ENCODE results near the gene MYO10.

Gene MYO10

DNA sequence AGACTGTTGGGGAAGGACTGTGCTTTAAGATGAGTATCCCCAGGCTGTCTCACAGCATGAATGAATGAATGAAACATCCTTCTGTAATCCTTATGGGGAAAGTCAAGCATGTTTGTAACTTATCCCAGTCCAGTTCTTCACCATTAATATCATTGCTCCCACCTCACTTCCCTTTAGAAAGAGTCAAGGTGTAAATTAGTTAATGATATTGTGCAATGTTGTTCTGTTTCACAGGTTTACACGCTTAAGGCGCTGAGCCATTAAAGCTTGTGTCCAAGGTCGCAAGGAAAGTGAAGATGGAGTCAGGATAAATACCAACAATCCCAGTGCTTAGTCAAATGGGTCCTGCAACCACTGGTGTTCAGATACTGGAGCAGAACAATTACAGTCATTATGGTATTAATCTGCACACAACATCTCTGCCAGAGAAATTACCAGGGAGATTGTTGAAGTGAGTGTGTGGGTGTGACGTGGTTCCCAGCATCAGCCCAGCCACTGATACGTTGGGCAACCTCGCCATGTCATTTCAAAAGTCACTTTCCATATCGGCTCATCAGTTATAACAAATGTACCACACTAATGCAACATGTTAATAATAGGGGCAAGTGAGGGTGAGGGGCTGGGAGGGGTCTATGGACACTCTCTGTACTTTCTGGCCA, 1.5 kb upstream of the MYO10 start:
- no peak for DNase-seq

DNA sequence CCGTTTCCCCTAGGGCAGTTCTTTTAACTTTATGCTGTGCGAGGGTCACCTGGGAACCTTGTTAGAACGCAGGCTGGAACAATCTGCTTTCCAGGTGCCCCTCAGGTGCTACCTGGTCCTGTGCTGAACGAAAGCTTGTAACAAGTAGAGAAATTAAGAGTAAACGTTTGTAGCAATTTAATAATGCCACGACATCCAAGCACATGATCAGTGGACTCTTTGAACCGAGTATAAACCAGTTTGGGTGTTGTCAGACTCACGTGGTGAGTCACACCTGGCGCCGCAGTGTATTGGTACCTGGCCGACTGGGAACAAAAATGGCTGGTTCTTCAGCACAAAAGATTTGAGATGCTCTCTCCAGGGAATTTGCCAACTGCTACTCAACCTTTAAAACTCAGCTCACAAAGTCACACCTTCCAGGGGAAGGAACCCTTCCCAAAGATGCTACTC, 926 bp upstream of the MYO10 start:
- DNase-seq, result no peak

DNA sequence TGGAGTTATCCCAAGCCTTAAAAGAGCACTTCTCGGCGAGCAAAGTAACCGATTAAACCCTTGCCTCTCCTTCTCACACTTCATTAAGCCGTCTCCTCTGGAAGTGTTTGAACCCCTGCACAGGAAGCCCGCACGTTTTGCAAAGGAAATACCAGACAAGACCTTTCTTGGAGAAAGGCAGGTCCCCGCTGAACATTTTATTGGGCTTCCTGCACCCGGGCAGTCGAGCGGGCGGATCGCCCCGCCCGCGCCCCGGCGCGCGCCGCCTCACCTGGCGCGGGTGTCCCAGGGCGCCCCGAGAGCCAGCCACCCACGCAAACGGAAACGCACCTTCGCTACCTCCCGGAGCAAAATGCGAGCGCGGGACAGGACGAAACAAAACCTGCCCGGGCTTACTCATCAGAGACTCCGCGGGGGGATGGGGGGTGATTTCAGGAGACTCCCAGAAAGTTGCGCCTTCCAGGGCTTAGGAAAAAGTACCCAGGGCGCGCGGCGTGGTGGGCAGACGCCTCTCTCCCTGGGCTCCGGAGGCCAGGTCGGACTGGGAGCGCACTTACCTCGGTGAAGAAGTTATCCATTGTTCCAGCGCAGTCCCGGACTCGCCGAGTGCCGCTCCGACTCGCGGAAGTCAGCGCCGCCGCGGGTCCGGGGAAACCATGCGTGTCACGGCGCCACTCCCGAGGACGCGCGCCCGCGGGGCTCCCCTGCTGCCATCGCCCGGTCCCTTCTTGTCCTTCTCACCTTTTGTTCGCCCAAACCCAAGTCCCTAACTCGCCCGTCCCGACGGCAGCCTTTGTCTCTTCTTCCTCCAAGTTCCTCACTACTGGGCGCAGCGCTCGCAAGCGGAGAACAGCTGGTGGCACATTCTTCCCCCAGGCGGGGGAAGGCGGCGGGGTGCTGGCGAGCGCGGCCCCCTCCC, 598 bp downstream of the MYO10 start:
- DNase-seq, result peak; percentile 64

DNA sequence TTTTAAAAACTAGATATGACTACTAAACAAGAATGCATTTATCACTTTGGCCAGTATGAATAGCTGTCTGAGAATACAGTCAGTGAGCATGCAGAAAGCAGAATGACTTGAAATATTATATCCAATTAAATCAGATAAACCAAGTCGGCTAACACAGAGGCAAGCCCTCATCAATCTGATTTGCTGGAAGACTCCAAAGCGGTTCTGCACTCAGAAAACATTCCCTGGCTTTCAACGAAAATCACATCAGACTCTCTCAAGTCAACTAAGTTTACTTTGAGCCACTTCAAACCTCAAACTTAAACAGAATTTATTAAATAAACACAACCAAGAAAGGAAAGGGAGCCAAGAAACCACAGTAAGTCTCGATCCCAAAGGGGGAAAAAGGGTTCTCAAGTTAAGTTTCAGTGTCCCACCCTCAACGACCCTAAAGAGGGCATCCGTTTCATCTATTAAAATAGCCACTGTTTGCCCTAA, 1.4 kb downstream of the MYO10 start:
- DNase-seq, result no peak

DNA sequence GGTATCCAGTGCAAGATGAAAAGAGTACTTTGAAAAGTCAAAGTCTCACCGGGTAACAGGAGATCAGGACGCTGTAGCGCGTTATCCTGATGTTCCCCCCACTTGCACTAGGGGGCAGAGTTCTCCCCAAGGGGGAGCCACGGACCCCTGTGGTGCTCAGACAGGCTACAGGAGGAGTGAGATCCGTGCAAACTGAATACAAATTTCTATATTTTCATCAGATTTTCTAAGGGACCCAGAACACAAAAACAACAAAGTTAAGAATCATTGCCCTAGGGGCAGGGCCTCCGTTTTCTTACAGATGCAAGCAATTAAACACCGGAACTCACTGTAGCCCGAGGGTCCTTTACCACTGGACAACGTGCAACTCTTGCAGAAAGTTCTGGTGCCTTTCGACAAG, 2.0 kb downstream of the MYO10 start:
- peak; percentile 75 for DNase-seq

DNA sequence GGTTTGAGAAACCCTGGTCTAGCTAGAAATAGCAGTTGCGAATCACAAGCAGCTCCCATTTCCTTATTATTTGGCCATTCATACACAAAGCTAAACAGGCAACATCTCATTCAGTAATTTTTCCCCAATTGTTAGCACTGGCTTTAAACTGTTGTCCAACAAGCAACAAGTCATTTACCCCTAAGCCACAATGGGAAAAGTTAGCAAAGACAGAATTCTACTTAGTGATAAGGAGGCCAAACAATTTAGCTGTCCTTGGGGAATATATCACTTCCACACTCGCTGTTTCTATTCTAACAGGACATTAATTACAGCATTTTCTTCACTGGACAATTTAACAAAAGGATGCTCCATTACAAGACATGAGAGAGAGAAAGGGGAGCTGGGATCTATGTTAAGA, 2.8 kb downstream of the MYO10 start:
- DNase-seq, result no peak

DNA sequence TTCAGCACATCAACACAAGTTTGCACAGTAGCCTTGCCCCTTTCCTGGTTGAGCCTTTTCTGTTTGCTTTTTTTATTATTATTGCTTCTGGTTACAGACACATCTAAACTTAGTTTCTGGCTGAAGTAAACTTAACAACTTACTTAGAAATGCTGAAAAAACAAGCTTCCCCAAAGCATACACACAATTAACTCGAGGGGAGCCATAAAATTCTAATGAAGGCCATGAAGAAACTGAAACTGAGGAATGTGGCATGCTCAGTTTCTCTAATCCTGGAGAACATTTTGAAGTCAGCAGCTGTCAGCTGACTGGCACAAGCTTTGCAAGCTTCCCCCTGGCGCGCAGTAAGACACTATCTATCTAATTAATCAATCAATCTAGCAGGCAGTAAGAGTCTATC, 3.7 kb downstream of the MYO10 start:
- DNase-seq, result no peak

DNA sequence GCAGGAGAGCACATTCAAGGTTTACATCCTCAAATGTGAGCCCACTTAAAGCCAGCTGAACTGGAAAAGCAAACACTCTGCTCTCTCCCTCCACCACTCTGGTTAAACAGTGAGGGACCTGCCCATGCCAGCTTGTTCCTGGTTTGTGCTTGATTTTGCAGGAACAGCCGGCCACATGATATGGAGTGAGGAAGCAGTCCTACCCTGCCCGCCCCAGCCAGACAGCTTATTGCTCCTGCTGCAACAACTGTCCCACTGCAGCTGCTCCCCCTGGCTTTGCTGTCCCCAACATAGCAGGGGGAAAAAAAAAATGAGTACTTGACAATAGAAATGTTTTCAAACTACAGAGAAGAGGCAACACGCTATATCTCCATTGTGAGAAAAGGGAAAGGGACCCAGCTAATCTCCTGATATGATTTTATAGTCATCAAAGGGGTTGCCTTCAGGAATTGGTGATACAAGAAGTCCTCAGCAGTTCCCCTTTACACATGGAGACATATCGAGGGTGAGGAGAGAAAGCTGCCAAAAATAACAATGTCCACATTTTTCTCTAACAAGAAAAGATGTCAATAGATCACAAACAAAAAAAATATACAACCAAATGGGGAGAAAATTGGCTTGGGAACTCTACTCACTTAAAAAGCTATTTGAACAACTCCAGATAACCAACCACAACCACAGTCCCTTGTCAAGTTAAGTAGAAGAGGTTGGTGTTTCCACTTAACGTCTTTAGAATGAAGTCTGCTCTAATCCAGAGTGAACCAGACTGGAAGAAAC, 4.6 kb downstream of the MYO10 start:
- DNase-seq, result peak; percentile 92

DNA sequence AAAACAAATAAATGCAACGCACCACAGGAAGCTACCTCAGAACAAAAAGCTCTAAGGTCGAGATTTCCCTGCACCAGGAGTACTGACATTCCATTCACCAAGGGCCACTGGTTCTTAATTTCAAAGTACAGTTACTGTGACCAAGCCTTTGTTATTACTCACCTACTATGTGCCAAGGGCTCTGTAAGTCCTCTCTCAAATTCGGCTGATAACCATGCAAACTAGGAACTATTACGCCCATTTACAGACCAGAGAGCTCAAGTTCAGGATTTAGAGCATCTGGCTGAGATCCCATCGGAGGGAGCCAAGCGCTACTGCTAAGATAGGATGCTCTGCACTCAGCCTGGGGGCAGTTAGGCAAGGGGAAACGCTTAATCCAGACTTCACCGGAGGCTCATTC, 5.6 kb downstream of the MYO10 start:
- no peak for DNase-seq

DNA sequence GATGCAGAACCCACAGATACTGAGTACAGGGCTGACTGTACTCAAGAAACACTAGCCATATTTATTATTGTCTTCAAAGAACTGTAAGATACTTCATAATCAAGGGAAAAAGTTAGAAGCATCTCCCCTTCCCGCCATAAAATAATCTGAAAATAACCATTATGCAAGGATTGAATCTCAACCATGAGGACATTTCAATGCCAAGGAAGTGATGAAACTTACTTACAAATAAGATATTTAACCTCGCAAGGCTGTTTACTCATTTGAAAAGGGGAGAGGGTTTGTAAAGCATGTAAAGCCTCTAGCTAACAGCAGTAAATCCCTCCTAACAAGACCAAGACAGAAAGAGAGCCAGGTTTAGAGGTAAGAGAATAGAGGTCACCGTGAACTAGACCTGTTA, 6.3 kb downstream of the MYO10 start:
- no peak for DNase-seq

DNA sequence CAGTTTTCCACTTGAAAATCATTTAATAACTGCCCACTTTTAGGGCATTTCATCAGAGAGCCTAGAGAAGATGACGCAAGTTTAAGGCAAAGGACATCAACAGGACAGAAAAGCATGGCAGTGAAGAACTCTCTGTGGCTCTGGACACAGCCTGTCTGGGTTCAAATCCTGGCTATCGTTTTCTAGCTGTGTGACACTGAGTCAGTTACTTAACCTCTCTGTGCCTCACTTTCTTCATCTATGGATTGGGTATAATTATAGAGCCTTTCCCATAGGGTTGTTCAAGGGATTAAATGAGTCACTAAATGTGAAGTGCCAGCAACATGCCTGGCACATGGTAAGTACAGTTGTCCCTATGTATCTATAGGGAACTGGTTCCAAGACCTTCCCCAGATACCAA, 6.7 kb downstream of the MYO10 start:
- DNase-seq, result no peak

DNA sequence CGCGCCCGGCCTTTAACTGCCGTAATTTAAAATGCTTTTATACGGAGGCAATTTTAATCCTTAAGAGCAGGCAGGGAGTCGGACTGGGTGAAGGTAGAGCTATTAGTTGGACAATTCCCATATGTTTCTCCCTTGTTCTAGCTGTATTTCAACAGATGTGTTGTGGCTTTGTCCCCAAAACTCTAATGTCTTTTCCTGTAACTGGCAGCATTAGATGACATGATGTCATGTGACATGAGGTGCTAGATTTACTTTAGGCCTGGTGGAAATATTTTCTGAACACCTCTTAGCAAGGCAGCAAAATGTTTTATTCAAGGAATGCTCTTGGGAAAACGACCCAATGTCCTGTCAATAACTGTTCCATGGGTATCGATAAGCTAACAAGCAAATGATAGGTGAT, 8.5 kb downstream of the MYO10 start:
- no peak for DNase-seq

DNA sequence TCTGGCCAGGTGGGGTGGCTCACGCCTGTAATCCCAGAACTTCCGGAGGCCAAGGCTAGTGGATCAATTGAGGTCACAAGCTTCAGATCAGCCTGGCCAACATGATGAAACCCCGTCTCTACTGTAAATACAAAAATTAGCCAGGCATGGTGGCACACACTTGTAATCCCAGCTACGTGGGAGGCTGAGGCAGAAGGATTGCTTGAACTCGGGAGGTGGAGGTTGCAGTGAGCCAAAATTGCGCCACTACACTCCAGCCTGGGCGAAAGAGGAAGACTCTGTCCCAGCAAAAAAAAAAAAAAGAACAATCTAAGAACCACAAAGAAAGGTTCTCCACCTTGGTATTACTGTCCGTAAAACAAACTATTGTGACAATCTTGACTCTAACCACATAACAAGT, 9.7 kb downstream of the MYO10 start:
- no peak for DNase-seq

DNA sequence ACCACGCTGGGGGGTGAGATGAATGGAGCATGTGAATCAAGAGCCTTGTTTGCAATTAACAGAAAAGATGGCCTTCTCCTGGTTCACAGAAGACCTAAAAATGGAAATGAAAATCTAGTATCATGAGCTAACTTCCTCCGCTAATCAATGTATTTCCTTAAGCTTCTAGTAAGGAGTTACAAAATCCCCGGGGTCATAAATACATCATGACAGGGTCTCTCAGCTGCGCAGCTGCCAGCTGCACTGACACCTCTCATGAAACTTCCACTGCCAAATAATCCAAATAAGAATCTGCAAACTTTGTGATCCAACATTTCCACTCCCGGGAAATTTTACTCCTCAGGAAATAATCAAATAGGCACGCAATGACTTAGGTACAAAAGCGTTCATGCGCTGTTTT, 11.9 kb downstream of the MYO10 start:
- no peak for DNase-seq

DNA sequence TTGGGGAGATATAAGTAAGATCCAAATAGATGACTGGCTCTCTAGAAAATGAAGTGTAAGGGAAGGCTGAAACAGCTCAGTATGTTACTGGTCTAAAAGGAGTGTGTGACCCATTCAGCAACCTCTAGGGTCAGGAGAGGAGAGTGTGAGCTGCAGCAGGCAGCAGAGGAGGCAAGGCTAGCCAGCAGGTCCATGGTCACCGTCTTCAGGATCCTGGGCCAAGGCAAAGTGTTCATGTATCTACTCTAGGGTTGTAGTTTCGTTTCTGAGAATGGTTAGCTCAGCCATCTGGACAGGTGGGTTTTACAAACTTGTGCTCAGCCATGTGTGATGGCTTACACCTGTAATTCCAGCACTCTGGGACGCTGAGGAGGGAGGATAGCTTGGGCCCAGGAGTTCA, 13.7 kb downstream of the MYO10 start:
- no peak for DNase-seq

DNA sequence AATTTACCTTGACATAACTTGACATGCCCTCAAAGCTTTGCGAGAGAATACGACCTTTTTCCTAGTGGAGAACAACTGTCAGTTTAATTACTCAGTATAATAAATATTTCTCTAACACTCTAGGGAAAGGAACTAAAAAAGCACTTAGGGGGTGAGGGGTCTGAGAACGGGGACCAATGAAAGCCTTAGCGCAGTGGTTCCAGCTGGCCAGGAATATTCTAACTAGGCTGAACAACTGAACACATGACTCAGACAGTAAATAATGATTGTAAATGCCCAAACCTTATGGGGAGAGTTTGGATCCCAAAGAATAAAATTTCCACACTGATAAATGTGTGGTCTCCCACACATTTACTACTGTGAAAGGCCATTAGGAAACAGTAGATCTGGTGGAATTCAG, 14.9 kb downstream of the MYO10 start:
- DNase-seq, result no peak

DNA sequence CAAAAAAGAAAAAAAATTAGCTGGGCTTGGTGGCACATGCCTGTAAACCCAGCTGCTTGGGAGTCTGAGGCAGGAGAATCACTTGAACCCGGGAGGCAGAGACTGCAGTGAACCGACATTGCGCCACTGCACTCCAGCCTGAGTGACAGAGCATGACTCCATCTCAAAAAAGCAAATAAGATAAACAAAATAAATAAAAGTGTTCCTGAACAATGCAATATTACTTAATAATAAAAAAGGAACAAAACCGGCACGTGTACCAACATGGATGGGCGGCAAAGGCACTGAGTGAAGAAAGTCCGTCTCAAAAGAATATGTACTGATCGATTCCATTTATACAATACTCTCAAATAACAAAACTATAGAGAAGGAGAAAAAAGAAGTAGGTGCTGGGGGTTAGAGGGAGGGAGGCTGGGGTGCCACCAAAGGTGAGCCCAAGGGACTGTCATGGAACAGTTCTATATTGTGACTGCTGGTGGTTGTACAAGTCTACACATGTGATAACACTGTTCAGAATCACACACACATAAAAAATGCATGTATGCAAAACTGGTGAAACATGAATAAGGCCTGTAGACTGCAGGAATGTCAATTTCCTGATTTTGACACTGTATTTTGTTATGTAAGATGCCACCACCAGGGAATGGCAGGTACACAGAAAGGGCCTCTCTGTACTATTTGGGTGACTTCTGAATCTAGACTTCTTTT, 15.8 kb downstream of the MYO10 start:
- DNase-seq, result no peak

DNA sequence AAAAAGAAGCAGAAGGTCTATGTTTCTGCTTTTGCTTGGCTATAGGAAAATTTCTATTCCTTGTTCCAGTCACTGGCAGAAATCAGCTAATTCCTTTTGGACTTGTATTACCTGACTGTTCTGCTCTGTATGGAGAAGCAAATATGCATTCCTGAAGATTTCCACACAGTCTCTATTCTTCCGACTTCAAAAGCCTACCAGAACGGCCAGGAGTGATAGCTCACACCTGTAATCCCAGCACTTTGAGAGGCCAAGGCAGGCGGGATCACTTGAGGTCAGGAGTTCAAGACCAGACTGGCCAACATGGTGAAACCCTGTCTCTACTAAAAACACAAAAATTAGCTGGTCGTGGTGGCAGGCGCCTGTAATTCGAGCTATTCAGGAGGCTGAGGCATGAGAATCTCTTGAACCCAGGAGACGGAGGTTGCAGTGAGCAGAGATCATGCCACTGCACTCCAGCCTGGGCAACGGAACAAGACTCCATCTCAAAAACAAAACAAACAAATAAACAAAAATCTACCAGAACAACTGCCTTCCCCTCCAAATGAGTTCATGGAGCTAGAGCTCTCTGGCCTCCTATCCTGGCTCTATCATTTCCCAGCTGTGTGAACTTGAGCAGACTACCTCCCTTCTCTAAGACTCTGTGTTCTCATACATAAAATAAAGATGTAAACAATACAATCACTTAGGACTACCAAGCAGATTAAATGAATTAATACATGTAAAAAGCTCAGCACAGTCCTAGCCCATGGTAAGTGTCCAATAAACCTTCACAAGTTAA, 17.0 kb downstream of the MYO10 start:
- DNase-seq, result no peak

DNA sequence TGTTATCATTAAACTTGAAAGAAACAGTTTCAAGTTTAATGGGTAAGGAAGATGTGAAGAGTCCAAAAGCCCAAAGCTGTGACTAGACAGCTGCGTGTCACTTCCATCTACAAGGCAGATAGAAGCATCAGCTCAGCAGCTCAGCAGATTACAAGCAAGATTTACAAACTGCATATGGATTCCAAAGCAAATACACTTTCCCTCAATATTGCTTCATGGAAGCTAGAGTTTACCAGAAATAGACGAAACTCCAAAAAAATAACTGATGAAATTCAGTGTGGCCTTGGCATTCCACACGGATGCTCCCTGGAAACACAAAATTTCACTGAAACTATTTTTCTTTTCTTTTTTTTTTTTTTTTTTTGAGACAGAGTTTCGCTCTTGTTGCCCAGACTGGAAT, 17.9 kb downstream of the MYO10 start:
- DNase-seq, result no peak

DNA sequence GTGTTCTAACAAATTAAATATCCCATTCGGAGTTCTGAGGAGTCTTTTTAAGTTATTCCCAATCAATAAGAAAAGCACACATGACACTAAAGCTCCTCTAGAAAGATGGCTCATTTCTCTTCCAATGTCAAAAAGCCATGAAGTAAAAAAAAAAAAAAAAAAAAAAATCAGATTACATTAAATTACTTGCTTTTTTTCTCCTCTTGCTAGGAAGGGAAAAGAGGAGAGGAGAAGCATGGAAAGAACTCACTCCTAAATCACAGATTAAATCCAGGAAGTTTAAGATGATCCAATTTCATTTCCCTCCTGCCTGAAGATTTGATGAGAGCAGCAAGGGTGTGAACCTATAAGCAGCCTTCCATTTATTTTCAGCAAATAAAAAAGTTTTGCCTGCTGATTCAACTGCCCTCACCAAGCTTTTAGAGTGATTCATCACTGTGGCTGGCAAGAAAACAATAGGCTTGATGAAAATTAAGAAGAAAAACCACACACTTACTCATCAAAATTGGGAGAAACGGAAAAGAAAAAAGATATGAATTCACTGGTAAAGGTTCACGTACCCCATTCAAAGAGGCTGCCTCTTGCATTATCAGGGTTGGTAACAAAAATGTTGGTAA, 19.7 kb downstream of the MYO10 start:
- DNase-seq, result no peak

DNA sequence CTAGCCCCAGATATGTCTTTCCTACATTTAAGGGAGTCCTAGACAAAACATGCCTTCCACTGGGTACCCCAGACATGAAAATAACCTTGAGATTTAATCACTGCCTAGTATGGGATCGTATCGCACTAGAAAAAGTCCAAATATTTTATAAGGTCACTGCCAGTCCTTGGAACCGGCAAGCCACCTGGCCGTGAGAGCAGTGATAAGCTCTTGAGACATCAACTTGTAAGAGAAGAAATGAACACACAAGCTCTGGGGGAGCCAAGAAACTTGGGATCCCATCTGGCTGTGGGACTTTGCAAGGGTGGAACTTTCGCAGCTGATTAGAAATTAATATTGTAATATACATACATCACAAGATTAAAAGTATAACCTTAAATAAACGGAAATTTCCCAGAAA, 21.5 kb downstream of the MYO10 start:
- DNase-seq, result no peak

DNA sequence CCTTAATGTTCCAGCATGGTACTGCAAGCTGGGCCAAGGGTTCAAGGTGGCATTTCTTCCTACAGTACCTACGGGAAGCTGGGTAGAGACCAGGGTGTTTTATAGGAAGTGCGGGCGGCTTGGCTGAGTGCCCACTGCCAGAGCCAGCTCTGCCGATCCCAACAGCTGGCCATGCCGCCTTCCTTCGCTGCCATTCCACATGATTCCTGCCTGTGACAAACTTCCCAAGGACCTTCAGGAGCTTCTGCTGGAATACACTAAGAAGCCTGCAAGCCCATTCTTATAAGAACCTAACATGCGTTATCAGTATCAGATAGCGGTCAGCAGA, 22.0 kb downstream of the MYO10 start:
- DNase-seq, result no peak
